ENCODE measurements around the gene CHD9NB. TPM values are rescaled to one million over a fixed set of nuclear protein-coding genes. Genes with fewer than 3 reads are reported as not detected.

CHD9NB gene
- 3.8 TPM in 1 of 2 replicates, not detected in the other for total RNA-seq (2014; rRNA removed; shearing (Covaris generic); ENCODE audit: low replicate concordance)

GRCh38 chr16:53052519-53053501, at the start of gene CHD9NB:
Gene CHD9NB, minus strand, starts transcription at chr16:53052897. Its CDS starts 8,739 bp downstream, at chr16:53044158.
- in situ Hi-C loops (cut with HindIII; ENCODE audit: low pct_unique_long_range_greater_than_20kb, low sequenced_read_pairs), result no loop called here
- peak; percentile 87 for DNase-seq (ENCODE audit: low read depth)

DNA sequence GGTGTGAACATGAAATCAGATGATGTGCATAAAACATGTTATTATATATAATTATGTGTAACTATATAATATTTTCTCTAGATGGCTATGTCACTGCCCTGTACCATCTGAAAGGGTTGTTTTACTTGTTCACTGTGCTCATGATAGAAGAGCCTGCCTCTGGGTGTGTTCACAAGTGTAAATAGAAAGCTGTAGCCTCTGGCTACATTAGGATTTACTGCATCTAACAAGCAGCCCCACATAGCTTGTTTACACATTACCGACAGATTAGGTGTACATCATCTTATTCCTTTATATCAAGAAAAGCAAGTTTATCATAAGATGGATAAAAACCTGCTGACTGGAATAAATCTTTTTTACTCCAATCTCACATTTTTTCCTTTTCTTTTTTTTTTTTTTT, 48.2 kb upstream of the CHD9NB start:
- DNase-seq (ENCODE audit: low read depth), result no peak
- in situ Hi-C loops (cut with HindIII; ENCODE audit: low pct_unique_long_range_greater_than_20kb, low sequenced_read_pairs), result no loop called here

DNA sequence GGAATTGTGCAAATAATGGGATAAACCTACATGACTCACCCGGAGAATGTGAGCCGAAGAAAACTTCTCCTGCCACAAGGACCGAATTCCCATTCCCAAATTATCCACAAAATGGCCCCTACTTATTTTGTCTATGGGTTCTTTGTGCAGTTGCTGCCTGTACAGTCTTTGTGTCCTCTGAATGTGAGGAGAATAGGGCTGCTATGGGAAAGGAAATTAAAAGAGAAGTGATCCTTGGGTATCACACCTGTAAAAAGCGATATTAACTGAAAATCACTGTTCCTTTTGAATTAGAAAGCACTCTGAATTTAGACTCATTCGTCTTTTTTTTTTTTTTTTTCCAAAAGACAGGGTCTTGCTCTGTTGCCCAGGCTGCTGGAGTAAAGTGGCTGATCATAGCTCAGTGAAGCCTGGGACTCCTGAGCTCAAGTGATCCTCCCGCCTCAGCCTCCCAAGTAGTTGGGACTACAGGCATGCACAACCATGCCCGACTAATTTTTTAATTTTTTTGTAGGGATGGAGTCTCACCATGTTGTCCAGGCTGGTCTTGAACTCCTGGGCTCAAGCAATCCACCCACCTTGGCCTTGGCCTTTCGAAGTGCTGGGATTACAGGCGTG, 47.5 kb upstream of the CHD9NB start:
- in situ Hi-C loops (cut with HindIII; ENCODE audit: low pct_unique_long_range_greater_than_20kb, low sequenced_read_pairs), result no loop called here
- DNase-seq (ENCODE audit: low read depth), result no peak

GRCh38 chr16:53099318-53100130, 46.8 kb upstream of the CHD9NB start:
- in situ Hi-C loops (cut with HindIII; ENCODE audit: low pct_unique_long_range_greater_than_20kb, low sequenced_read_pairs), result no loop called here

DNA sequence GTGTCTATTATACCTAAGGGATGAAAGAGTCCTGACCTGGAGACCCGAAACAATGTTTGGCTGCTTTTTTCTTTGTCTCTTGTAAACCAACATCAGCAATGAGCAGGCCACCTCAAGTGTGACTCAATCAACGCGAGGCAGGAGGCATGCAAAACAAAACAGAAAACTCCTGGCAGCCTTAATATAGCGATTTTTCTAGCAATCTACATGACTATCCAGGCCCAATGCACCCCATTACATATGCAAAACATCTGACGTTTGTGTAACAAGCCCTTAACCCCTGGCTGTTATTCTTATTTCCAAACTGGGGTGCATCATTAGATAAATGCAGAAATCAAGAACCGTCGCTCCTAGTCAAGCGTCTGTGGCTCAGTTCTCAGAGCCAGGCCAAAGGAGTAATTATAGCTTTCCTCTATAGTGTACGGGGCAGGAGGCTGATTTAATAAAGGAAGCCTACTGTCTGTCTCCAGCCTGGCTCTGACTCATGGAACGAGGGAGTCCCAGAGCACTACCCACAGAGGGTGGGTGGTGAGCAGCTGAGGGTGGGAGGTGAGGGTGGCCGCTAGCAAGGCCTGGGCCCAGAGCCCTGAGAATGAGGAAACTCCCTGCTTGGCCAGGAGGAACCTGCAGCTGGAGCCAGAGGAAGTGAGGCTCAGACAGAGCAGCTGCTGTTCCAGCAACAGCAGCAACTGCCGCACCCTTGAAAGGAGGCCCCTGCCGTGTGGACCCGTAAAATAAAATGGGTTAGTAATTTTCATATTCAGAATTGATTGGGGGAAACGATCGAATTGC, 46.0 kb upstream of the CHD9NB start:
- DNase-seq (ENCODE audit: low read depth), result peak; percentile 71
- in situ Hi-C loops (cut with HindIII; ENCODE audit: low pct_unique_long_range_greater_than_20kb, low sequenced_read_pairs), result no loop called here

More at GRCh38 chr16:53099318-53100130, 46.8 kb upstream of the CHD9NB start:
- DNase-seq (ENCODE audit: low read depth), result peak; percentile 98

DNA sequence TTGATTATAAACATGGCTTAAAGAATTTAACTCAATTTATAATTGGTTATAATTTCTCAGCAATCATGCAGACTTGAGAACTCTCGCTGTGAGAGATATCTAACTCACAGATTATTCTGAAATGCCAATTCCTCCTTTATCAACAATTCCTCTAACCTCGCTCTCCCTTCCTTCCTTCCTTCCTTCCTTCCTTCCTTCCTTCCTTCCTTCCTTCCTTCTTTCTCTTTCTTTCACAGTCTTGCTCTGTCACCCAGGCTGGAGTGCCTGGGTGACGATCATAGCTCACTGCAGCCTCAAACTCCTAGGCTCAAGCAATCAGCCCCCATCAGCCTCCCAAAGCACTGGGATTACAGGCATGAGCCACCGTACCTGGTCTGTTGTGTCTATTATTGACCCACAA, 44.5 kb upstream of the CHD9NB start:
- in situ Hi-C loops (cut with HindIII; ENCODE audit: low pct_unique_long_range_greater_than_20kb, low sequenced_read_pairs), result no loop called here
- DNase-seq (ENCODE audit: low read depth), result no peak

GRCh38 chr16:53094013-53094630, 41.4 kb upstream of the CHD9NB start:
- DNase-seq (ENCODE audit: low read depth), result no peak
- in situ Hi-C loops (cut with HindIII; ENCODE audit: low pct_unique_long_range_greater_than_20kb, low sequenced_read_pairs), result no loop called here

GRCh38 chr16:53093162-53093744, 40.6 kb upstream of the CHD9NB start:
- in situ Hi-C loops (cut with HindIII; ENCODE audit: low pct_unique_long_range_greater_than_20kb, low sequenced_read_pairs), result no loop called here
- no peak for DNase-seq (ENCODE audit: low read depth)

- DNase-seq (ENCODE audit: low read depth), result no peak
- in situ Hi-C loops (cut with HindIII; ENCODE audit: low pct_unique_long_range_greater_than_20kb, low sequenced_read_pairs), result no loop called here
Observed at GRCh38 chr16:53092284-53092683, 39.6 kb upstream of the CHD9NB start.

DNA sequence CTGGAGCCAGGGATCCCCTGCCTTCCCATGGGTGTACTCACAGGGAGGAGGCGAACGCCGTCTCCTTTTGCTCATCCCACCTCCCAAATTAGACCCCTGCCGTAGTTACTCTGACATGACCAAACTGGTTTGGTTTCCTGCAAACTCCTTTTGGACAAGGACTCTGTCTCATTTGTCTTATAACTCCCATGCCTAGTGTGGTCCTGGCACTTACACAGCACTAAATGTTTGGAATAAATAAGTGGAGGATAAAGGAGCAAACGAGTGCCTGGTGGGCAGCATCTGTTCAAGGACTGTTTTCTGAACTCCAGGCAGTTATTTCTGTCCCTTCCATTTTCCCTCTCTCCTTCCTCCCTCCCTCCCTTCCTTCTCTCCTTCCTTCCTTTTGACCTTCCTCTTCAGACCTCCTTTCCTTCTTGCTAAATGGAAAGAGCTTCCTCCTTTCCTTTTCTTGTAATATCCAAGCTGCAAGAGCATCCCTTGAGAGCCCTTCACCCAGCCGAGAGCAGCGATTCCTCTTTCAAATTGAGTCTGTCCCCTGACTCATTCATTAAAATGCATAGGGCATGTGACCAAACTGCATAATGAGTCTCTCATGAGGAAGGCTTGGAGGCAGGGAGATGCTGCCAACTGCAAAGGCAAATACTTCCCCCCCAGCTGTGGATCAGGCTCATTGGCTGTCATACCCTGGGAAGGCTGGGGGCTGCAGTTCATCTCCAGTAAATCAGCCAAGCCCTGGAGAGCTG, 38.9 kb upstream of the CHD9NB start:
- in situ Hi-C loops (cut with HindIII; ENCODE audit: low pct_unique_long_range_greater_than_20kb, low sequenced_read_pairs), result no loop called here
- peak; percentile 38 for DNase-seq (ENCODE audit: low read depth)

- DNase-seq (ENCODE audit: low read depth), result no peak
- in situ Hi-C loops (cut with HindIII; ENCODE audit: low pct_unique_long_range_greater_than_20kb, low sequenced_read_pairs), result no loop called here
Observed at GRCh38 chr16:53090591-53091411, 38.1 kb upstream of the CHD9NB start.

- in situ Hi-C loops (cut with HindIII; ENCODE audit: low pct_unique_long_range_greater_than_20kb, low sequenced_read_pairs), result no loop called here
Observed at GRCh38 chr16:53090286-53090590, 37.5 kb upstream of the CHD9NB start.

DNA sequence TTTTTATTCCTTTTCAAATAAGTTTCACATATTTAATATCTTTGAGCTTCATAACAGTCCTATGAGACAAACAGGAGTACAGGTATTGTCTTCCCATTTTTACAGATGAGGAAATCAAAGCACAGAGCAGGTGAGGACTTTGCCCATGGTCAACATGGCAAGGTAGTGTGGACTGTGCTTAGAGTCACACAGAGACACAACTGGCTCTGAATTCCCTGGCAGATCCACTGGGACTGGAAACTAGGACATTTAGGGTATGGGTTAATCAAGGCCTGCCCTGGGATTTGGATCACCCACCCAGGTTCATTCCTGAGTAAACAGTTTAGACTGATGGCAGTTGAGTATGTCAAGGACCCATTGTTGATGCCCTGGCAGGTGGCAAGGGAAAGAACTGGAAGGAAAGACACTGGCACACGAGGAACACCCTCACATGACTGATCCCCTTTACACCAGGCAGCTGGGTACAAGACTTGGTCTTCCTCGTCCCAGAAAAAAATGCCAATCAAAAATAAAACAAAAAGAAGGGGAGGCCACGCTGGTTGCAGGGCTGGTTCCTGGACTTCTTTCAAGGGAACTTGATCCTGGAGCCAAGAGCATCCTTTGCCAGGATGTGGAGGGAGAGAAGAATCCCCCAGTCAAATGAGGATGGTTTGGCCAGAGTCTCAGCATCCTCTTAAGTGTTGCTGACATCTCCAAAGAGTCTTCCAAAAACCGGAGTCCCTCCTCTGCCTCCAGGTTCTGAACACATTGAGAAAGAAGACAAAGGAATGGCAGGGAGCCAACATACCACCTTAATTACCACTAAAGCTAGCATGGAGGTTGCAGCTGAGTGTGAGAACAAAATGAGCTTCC, 37.0 kb upstream of the CHD9NB start:
- no peak for DNase-seq (ENCODE audit: low read depth)
- in situ Hi-C loops (cut with HindIII; ENCODE audit: low pct_unique_long_range_greater_than_20kb, low sequenced_read_pairs), result no loop called here

More at GRCh38 chr16:53090286-53090590, 37.5 kb upstream of the CHD9NB start:
- DNase-seq (ENCODE audit: low read depth), result no peak

- in situ Hi-C loops (cut with HindIII; ENCODE audit: low pct_unique_long_range_greater_than_20kb, low sequenced_read_pairs), result no loop called here
- DNase-seq (ENCODE audit: low read depth), result no peak
Observed at GRCh38 chr16:53087101-53087500, 34.4 kb upstream of the CHD9NB start.

DNA sequence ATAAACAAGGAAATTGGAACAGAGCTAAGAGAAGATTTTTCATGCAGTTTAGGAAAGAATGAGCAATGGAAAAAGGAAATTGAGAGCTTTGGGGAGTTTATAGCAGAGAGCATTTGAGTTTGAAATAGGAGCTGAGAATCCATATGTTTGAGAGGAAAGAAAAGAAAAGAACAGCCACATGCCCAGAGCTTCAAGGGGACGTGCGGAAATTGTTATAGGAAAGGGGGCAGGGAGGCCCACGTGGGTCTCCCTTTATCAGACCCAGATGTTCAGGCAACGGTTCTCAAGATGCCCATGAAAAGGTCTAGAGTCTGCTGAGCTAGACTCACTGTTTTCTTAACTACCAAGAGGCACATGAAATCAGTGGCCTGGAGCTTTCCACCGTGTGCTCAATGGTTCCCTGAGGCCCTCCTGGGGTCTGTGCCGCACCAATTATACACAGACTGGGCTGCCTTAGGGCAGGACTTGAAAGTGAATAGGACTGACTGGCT, 33.3 kb upstream of the CHD9NB start:
- in situ Hi-C loops (cut with HindIII; ENCODE audit: low pct_unique_long_range_greater_than_20kb, low sequenced_read_pairs), result no loop called here
- no peak for DNase-seq (ENCODE audit: low read depth)
